ENCODE results near the gene SLC1A1. TPM values are rescaled to one million over a fixed set of nuclear protein-coding genes. Genes with fewer than 3 reads are reported as not detected.

Gene SLC1A1
- total and polyA plus RNA-seq, 7 donors = 3.3 to 7.5 (median 5.2) TPM

DNA sequence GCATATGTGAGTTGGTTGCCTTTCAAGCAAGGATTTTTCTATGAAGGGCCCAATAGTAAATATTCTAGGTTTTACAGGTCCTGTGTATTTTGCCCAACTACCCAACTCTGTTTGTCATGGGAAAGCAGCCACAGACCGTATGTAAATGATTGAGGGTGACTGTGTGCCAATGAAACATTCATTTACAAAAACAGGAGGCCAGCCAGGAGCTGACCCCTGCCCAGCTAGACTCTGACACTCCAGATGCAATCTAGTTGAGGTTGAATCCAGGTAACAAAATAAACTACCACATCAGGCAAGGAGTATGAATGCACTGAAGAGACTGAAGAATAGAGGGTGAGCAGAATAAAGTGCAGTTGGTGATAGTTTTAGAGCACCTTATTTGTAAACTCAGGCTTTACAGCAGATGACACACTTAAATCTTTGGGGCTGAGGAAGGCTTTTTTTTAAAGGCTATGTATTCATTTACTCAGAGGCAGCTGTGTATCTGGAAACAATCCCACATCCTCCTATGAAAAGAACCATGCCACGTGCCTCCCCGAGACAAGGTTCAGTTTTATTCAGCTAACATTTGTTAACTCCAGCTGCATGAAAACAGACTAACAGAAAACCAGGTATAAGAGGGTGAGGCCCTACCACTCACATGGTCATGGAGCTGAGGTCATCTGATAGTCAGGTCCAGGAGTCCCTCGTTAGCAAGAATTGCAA, 60.7 kb downstream of the SLC1A1 start:
- peak overlapping the region in 3 of 4 donors; percentile 63 to 73 (median 67) for H3K27ac ChIP-seq
- H3K4me1 ChIP-seq = peaks cover 0 to 68% (median 57%) of the 10 kb centered on the region in 4 donors
- intact Hi-C loops (cut with DNase I) = loop anchor here (5.0 kb wide), 1 partner anchor 59 kb away; the partner anchor contains the start of gene SLC1A1
- H3K9me3 ChIP-seq = no peaks in the 10 kb centered on the region
- no peaks in the 10 kb centered on the region for H3K36me3 ChIP-seq
- TF ChIP-seq POLR2AphosphoS5 (IDR thresholded peaks at IDR 0.05) (peak in 1 of 4 donors; percentile 19), POLR2A (IDR thresholded peaks at IDR 0.05) (no peak)
- H3K4me3 ChIP-seq = no peak overlapping the region
- H3K27me3 ChIP-seq = no peaks in the 10 kb centered on the region
- WGBS, 2 donors = 37 to 48% methylated on average over 4 of the region's 4 CpGs
- no peak for DNase-seq

DNA sequence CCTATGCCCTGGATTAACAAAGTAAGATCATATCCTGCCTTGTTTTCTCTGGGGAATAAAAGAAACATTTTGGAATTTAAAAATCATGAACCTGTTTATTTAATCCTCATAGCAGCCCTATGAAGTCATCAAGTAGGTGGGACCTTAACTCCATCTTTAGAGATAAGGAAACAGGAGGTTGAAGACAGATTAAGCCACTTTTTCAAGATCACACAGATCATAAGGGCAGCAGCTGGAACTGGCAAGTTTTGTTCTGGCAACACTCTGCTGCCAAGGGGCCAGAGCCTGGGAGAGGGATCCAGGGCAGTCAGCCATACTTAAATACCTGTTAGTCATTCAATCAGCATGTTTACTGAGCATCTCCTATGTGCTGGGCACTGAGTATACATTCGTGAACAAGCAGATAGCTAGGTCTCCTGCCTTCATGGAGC, 63.7 kb downstream of the SLC1A1 start:
- H3K36me3 ChIP-seq = no peaks in the 10 kb centered on the region
- TF ChIP-seq POLR2A (IDR thresholded peaks at IDR 0.05) (no peak), POLR2AphosphoS5 (IDR thresholded peaks at IDR 0.05) (peak in 1 of 4 donors; percentile 11)
- H3K27ac ChIP-seq = peak overlapping the region in 2 of 4 donors; percentile 7 to 52
- WGBS, 2 donors = 81 to 95% methylated on average over 1 of the region's 1 CpG
- H3K9me3 ChIP-seq = no peaks in the 10 kb centered on the region
- intact Hi-C loops (cut with DNase I) = loop anchor here (5.0 kb wide), 1 partner anchor 62 kb away; the partner anchor contains the start of gene SLC1A1
- H3K4me1 ChIP-seq = peaks cover 0 to 74% (median 63%) of the 10 kb centered on the region in 4 donors
- no peak overlapping the region for H3K4me3 ChIP-seq
- DNase-seq = no peak
- no peaks in the 10 kb centered on the region for H3K27me3 ChIP-seq

DNA sequence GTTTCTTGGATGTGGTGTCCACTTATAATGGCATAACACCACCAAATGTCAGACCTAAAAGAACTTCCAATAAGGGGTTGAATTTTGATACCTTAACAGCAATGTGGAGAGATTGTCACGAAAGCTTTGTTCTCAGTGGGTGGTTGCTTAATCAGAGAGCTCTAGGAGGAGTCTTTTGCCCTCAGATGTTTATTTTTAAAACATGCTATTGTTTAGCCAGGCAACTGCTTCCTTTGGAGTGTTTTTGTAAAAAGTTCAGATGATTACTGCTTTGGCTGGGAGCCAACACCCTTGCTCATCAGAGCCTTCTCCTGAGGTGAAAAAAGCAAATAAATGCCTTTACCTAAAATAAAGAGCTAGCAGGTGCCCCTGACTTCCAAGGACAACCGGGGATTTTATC, 65.0 kb downstream of the SLC1A1 start:
- Histone ChIP-seq H3K27ac (no peak overlapping the region), H3K36me3 (no peaks in the 10 kb centered on the region), H3K27me3 (no peaks in the 10 kb centered on the region), H3K9me3 (no peaks in the 10 kb centered on the region), H3K4me1 (peaks cover 0 to 69% (median 51%) of the 10 kb centered on the region in 4 donors), H3K4me3 (no peak overlapping the region)
- DNase-seq = no peak
- TF ChIP-seq, protein P1, sequence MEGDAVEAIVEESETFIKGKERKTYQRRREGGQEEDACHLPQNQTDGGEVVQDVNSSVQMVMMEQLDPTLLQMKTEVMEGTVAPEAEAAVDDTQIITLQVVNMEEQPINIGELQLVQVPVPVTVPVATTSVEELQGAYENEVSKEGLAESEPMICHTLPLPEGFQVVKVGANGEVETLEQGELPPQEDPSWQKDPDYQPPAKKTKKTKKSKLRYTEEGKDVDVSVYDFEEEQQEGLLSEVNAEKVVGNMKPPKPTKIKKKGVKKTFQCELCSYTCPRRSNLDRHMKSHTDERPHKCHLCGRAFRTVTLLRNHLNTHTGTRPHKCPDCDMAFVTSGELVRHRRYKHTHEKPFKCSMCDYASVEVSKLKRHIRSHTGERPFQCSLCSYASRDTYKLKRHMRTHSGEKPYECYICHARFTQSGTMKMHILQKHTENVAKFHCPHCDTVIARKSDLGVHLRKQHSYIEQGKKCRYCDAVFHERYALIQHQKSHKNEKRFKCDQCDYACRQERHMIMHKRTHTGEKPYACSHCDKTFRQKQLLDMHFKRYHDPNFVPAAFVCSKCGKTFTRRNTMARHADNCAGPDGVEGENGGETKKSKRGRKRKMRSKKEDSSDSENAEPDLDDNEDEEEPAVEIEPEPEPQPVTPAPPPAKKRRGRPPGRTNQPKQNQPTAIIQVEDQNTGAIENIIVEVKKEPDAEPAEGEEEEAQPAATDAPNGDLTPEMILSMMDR (IDR thresholded peaks at IDR 0.05) = no peak
- TF ChIP-seq POLR2A (IDR thresholded peaks at IDR 0.05) (no peak), POLR2AphosphoS5 (IDR thresholded peaks at IDR 0.05) (no peak), EP300 (IDR thresholded peaks at IDR 0.05) (no peak)
- intact Hi-C loops (cut with DNase I) = no loop called here
- WGBS, 2 donors = 59 to 65% methylated on average over 2 of the region's 2 CpGs

DNA sequence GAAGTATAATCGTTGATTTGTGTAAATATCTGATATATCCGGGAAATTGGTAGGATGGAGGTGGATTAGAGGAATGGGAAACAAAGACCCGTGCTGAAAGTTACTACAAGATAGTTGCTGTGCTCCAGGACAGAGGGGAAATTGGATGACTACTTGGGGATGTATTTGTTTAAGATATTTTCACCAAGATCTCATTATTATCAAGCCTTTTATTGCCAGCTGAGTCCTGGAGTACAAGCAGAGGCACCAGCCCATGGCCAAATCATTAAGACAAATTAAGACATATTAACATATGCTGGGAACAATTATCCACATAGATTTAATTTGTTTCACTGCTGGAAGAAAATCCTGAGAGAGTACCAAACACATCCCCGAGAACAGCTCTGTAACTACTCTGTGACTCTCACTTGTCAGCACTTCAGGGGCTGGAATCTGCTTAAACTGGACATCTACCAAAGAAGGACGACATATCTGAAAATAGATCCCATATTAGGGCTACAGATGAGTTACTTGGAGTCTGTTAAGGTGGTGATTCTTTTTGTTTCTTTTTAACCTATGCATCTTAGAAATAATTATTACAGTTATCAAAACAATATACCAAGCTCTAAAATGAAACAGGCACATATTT, 68.2 kb downstream of the SLC1A1 start:
- H3K4me3 ChIP-seq = no peak overlapping the region
- intact Hi-C loops (cut with DNase I) = no loop called here

DNA sequence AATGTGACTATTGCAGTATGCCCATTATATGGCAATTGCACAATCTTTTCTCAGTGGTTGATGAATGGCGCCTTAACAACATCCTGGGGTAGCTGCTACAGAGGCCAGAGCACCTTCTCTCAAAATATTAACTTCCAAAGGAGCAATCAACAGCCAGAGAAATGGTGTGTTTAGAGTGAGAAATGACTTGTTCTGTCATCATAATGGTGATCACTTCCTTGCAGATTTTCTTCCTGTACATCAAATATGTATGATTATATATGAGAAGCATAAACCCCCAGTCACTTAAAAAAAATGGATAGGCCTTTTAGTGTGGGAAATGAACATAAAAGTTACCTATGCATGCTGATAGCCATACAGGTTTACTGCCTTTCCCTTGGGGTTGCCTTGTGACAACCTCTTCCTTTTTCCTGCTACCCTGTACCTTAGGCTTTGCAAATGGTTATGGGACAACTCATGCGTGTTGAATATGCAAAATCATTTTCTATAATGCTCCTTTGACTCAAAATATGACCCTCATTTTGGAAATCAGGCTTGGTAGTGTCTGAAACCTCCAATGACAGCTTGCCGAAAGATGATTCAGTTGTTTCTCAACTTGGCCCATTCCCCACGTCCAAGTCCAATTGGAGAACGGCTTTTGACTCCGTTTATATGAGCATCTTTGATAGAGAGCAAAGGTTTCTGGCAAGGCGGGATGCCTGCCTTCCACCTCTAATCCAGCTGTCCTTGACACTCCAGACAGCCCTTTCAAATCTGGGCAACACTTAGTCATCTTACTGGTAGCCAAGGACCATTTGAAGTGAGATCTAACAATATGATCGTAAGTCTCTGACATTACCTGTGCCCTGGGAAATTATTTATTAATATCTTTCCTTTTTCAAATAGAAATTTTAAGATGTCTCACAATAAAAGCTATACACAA, 69.3 kb downstream of the SLC1A1 start:
- H3K36me3 ChIP-seq = no peaks in the 10 kb centered on the region
- intact Hi-C loops (cut with DNase I) = no loop called here
- peaks cover 0 to 32% (median 19%) of the 10 kb centered on the region in 4 donors for H3K4me1 ChIP-seq
- WGBS, 2 donors = 86% methylated on average over 8 of the region's 8 CpGs
- H3K27ac ChIP-seq = peak overlapping the region in 3 of 4 donors; percentile 65 to 80 (median 66)
- no peak overlapping the region for H3K4me3 ChIP-seq
- H3K27me3 ChIP-seq = no peaks in the 10 kb centered on the region
- H3K9me3 ChIP-seq = no peaks in the 10 kb centered on the region
- no peak for TF ChIP-seq POLR2AphosphoS5 (IDR thresholded peaks at IDR 0.05)
- no peak for TF ChIP-seq EP300 (IDR thresholded peaks at IDR 0.05)
- TF ChIP-seq, protein P1 (IDR thresholded peaks at IDR 0.05) = no peak
- TF ChIP-seq POLR2A (IDR thresholded peaks at IDR 0.05) = no peak
- no peak for DNase-seq

More for the DNA sequence above, 68.2 kb downstream of the SLC1A1 start:
- WGBS, 2 donors = 85 to 89% methylated on average over 5 of the region's 5 CpGs
- no peaks in the 10 kb centered on the region for H3K27me3 ChIP-seq
- TF ChIP-seq POLR2AphosphoS5 (IDR thresholded peaks at IDR 0.05) = peak in 3 of 4 donors; percentile 23 to 46 (median 43)
- TF ChIP-seq EP300 (IDR thresholded peaks at IDR 0.05) = no peak
- peaks cover 0 to 39% (median 27%) of the 10 kb centered on the region in 4 donors for H3K4me1 ChIP-seq
- DNase-seq = no peak
- H3K9me3 ChIP-seq = no peaks in the 10 kb centered on the region
- H3K27ac ChIP-seq = peak overlapping the region; percentile 18 to 80 (median 66)
- no peaks in the 10 kb centered on the region for H3K36me3 ChIP-seq

Data from sigmoid colon (tissue), 7 donors.